PFSK-1 (cell line): Measurements from ENCODE around the gene CAPN10.

Source experiments
- POLR2AphosphoS5 ChIP-seq: IDR thresholded peaks from 2 replicates; pipeline ENCODE4 v1.6.1; 2012; ENCODE audit warnings: low read depth, mild to moderate bottlenecking, control low read depth, low read length, moderate library complexity
- REST ChIP-seq, 2 experiments: IDR thresholded peaks; 2 replicates each; pipeline versions ENCODE4 v1.6.1 to v1.8.0; 2011 to 2012; ENCODE audit warnings: low read depth in 2 of 2, low read length in 2 of 2, control low read depth in 1 of 2, inconsistent platforms in 1 of 2, mild to moderate bottlenecking in 1 of 2, moderate library complexity in 1 of 2; ENCODE audit not compliant: insufficient read depth in 1 of 2

- TF ChIP-seq POLR2AphosphoS5, result no peak
- TF ChIP-seq REST (IDR thresholded peaks at IDR 0.05; ENCODE audit: insufficient read depth in 1 of 2, low read depth in 2 of 2, low read length in 2 of 2), result no peak
Observed at GRCh38 chr2:240559286-240559685, 27.2 kb upstream of the CAPN10 start.
